ENCODE data around the gene MALL. TPM values are rescaled to one million over a fixed set of nuclear protein-coding genes. Genes with fewer than 3 reads are reported as not detected.
"Not testable (repeated sequence)": the region's sequence is repeated elsewhere in the genome, so short reads cannot be mapped to it uniquely, and the experiment has no call there.

MALL gene
- total RNA-seq, 1 donor from 2014 or later, result not detected

DNA sequence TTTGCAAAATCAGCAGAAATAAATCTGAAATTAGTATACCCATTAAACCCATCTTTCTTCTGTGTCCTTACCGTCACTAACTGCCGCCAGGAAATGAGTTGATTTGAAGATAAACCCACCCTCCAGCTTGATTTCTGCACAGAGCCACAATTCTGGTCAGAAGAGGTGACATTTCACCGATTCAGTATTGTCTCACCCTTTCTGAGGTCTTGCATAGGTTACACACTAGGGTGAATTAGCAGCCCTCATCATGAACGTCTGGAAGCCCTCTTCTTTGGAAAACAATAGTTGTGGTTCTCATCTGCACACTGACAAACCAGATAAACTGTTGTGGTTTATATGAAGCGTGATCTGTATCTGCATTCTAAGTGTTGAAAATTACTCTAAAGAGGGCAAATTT lies 61.9 kb downstream of the MALL start:
- H3K4me3 Mint-ChIP-seq; intact Hi-C loops (cut with micrococcal nuclease); DNase-seq; CTCF ChIA-PET; H3K4me1 Mint-ChIP-seq; H3K27ac Mint-ChIP-seq; ATAC-seq (ENCODE audit: low read depth); H3K9me3 Mint-ChIP-seq; H3K36me3 Mint-ChIP-seq (ENCODE audit: low read depth); H3K27me3 Mint-ChIP-seq; POLR2A ChIA-PET: not testable (repeated sequence)

DNA sequence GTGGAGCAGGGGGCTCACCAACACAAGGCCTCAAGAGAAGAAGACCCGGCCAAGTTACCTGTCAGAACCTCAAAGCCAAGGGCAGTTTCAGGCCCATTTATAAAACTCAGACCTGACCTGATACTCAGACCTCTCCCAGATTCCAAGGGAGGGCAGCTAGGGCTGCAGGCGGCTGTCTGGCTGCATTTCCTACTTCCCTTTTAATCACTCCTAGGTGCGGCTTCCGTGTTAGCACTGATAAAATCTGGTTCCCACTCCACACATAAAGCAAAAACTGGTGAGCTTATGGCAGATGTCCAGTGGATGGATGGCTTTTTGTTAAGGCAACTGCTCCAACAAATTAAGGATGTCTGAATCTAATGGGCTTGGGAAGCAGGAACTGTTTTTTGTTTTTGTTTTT lies 63.5 kb downstream of the MALL start:
- DNase-seq; POLR2A ChIA-PET; ATAC-seq (ENCODE audit: low read depth); CTCF ChIA-PET; H3K36me3 Mint-ChIP-seq (ENCODE audit: low read depth); H3K4me3 Mint-ChIP-seq; H3K27ac Mint-ChIP-seq; H3K4me1 Mint-ChIP-seq; H3K9me3 Mint-ChIP-seq; H3K27me3 Mint-ChIP-seq; intact Hi-C loops (cut with micrococcal nuclease): not testable (repeated sequence)

DNA sequence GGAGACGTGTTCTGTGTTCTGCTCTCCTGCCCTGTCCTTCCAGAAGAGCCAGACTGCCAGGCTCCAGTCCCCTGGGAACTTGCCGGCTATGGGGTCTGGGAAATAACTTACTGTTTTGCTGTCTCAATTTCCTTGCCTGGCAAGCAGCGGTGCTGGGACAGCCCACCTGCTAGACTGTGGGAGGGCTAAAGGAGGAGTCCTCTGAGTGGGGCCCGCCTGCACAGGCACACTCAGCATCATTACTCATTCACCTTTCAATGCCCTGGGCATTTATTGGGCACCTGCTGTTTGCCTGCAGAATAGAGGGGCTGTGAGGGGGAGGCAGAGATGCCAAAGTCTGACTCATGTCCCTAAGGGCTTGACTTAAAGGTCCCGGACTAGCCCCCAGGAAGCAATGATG lies 65.4 kb downstream of the MALL start:
- H3K9me3 Mint-ChIP-seq; H3K27me3 Mint-ChIP-seq; ATAC-seq (ENCODE audit: low read depth); intact Hi-C loops (cut with micrococcal nuclease); DNase-seq; CTCF ChIA-PET; POLR2A ChIA-PET; H3K4me1 Mint-ChIP-seq; H3K36me3 Mint-ChIP-seq (ENCODE audit: low read depth); H3K4me3 Mint-ChIP-seq; H3K27ac Mint-ChIP-seq: not testable (repeated sequence)

- CTCF ChIA-PET; ATAC-seq (ENCODE audit: low read depth); intact Hi-C loops (cut with micrococcal nuclease); POLR2A ChIA-PET; H3K4me1 Mint-ChIP-seq; H3K9me3 Mint-ChIP-seq; H3K27ac Mint-ChIP-seq; H3K27me3 Mint-ChIP-seq; DNase-seq; H3K36me3 Mint-ChIP-seq (ENCODE audit: low read depth); H3K4me3 Mint-ChIP-seq: not testable (repeated sequence)
Measured at GRCh38 chr2:110049769-110050168, 65.9 kb downstream of the MALL start.

- DNase-seq; ATAC-seq (ENCODE audit: low read depth); intact Hi-C loops (cut with micrococcal nuclease); H3K4me3 Mint-ChIP-seq; H3K36me3 Mint-ChIP-seq (ENCODE audit: low read depth); CTCF ChIA-PET; H3K27me3 Mint-ChIP-seq; H3K27ac Mint-ChIP-seq; H3K4me1 Mint-ChIP-seq; POLR2A ChIA-PET; H3K9me3 Mint-ChIP-seq: not testable (repeated sequence)
Measured at GRCh38 chr2:110048255-110049197, 67.1 kb downstream of the MALL start.

DNA sequence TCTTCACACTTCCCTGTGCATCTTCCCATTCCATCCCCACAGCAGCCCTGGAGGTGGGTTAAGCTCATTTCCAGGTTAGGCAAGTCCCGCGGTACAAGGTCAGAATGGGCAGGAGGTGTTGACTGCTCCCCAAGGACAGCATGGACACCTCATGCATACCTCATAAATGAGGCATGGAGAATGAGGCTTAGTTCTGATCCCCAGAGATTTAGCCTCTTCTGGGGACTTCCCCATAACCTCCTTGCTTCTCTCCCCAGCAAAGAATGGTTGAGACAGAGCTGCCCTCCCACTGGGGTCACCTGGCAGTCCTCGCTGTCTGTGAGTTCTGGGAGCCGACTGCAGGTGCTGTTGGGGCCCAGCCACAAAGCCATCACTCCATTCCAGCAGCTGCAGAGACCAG lies 68.4 kb downstream of the MALL start:
- H3K4me1 Mint-ChIP-seq; CTCF ChIA-PET; intact Hi-C loops (cut with micrococcal nuclease); POLR2A ChIA-PET; H3K27me3 Mint-ChIP-seq; H3K27ac Mint-ChIP-seq; H3K36me3 Mint-ChIP-seq (ENCODE audit: low read depth); H3K4me3 Mint-ChIP-seq; DNase-seq; H3K9me3 Mint-ChIP-seq: not testable (repeated sequence)
- peak; percentile 50 for ATAC-seq (ENCODE audit: low read depth)

DNA sequence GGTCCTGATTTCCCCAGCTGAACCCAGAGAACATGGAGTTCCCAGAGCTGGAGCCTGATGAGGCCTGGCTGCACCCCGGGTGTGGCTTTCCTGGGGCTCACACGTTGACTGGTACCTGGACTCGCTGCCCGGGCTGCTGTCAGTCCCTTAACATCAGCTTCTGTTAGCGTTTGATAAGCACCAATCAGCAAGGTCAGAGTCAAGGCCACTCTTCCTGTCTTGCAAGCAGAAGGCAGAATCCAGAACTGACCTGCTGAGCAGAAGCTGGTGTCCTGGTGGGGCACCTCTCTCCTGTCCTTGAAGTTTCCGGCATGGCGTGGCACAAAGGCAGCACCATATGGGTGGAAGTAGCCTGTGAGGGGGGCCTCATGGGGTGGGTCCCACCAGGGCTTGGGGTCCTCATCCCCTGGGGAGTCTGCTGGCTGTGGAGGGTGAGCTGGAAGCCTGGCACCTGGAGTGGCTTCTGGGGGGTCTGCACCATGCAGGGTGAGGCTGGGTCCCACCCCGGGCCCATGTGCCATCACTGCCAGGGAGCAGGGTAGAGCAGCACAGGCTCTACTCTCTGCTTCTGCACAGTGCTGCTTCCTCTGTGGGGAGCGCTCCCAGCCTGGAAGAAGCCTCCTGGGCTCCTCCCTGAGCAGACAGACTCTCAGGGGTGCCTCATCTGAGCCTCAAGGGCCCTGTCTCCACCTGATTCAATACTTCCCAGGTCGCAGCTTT lies 73.5 kb downstream of the MALL start:
- H3K4me3 Mint-ChIP-seq; H3K27me3 Mint-ChIP-seq; DNase-seq; H3K4me1 Mint-ChIP-seq; intact Hi-C loops (cut with micrococcal nuclease); H3K9me3 Mint-ChIP-seq; H3K27ac Mint-ChIP-seq; ATAC-seq (ENCODE audit: low read depth); POLR2A ChIA-PET; CTCF ChIA-PET; H3K36me3 Mint-ChIP-seq (ENCODE audit: low read depth): not testable (repeated sequence)

GRCh38 chr2:110037336-110037735 lies 78.3 kb downstream of the MALL start:
- DNase-seq; H3K4me1 Mint-ChIP-seq; H3K4me3 Mint-ChIP-seq; H3K27ac Mint-ChIP-seq; POLR2A ChIA-PET; CTCF ChIA-PET; ATAC-seq (ENCODE audit: low read depth); H3K27me3 Mint-ChIP-seq; H3K9me3 Mint-ChIP-seq; H3K36me3 Mint-ChIP-seq (ENCODE audit: low read depth); intact Hi-C loops (cut with micrococcal nuclease): not testable (repeated sequence)

DNA sequence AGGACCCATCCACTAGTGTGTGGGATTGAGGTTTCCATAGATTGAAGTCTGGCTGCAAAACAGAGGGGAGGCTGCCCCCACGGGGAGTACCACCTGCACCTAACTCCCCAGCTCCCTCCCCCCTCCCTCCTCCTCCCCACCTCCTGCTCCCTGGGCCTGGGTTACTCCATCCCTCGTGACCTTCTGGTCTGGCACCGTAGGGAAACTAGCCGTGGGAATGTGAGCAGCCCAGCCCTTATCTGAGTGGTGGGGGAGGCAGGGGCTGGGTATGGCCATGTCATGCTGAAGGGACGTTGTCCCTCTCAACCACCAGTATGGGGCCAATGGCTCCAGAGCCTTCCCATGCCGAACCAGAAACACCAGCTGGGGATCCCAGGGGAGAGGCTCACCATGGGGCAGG lies 80.2 kb downstream of the MALL start:
- H3K4me1 Mint-ChIP-seq; H3K27ac Mint-ChIP-seq; POLR2A ChIA-PET; H3K4me3 Mint-ChIP-seq; H3K27me3 Mint-ChIP-seq; H3K36me3 Mint-ChIP-seq (ENCODE audit: low read depth); DNase-seq; H3K9me3 Mint-ChIP-seq; intact Hi-C loops (cut with micrococcal nuclease); CTCF ChIA-PET; ATAC-seq (ENCODE audit: low read depth): not testable (repeated sequence)

DNA sequence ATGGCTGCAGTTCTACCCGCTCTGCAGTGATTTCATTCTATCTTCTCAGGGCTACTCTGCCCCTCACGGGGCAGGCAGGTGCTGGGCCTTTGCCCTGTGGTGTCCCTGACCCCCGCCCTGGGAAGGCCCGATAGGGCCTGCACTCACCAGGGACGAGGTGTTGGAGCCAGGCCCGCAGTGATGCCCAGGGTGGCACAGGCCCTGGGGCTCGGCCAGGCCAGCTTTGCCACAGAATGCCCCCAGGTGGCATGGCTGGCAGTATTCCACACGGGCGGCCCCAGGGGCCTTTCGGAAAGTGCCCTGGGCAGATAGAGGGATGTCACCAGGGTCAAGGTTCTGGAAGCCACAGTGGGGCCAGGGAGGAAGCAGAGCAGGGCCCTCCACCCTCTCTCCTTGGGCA lies 80.7 kb downstream of the MALL start:
- CTCF ChIA-PET; intact Hi-C loops (cut with micrococcal nuclease); H3K9me3 Mint-ChIP-seq; H3K27ac Mint-ChIP-seq; POLR2A ChIA-PET; H3K27me3 Mint-ChIP-seq; H3K4me1 Mint-ChIP-seq; H3K36me3 Mint-ChIP-seq (ENCODE audit: low read depth); H3K4me3 Mint-ChIP-seq; ATAC-seq (ENCODE audit: low read depth): not testable (repeated sequence)
- DNase-seq, result peak; percentile 5

Measured in activated B cell treated with CpG ODN at 0.5 μM for 24 hours (primary cell).